GM10266 (cell line): Measurements from ENCODE around the gene TMEM240.

Source experiments
- DNase-seq: peaks from one replicate; pipeline ENCODE4 v3.0.0; 2012; ENCODE audit errors: extremely low spot score
- TF ChIP-seq, protein P1 (sequence below): IDR thresholded peaks from 2 replicates; pipeline ENCODE4 v1.5.1; 2012; ENCODE audit warnings: mild to moderate bottlenecking, low read depth; ENCODE audit not compliant: control insufficient read depth, insufficient read depth; ENCODE audit errors: missing control alignments

The TMEM240 gene

DNA sequence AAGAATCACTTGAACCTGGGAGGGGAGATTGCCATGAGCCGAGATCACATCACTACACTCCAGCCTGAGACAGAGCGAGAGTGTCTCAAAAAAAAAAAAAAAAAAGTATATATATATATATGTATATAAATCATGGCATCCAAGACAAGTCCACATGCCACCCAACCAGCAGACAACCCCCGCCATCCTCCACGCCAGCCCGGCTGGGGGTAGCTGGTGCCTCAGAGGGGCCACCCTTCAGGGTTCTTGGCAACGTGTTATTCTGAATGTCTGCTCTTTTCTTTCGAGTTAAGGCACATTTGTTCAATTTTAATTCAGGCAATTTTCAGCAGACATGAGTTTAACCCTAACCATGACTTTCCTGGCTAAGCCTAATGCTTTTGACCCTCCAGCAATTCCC lies 9.7 kb upstream of the TMEM240 start:
- no peak for DNase-seq
- TF ChIP-seq, protein P1, sequence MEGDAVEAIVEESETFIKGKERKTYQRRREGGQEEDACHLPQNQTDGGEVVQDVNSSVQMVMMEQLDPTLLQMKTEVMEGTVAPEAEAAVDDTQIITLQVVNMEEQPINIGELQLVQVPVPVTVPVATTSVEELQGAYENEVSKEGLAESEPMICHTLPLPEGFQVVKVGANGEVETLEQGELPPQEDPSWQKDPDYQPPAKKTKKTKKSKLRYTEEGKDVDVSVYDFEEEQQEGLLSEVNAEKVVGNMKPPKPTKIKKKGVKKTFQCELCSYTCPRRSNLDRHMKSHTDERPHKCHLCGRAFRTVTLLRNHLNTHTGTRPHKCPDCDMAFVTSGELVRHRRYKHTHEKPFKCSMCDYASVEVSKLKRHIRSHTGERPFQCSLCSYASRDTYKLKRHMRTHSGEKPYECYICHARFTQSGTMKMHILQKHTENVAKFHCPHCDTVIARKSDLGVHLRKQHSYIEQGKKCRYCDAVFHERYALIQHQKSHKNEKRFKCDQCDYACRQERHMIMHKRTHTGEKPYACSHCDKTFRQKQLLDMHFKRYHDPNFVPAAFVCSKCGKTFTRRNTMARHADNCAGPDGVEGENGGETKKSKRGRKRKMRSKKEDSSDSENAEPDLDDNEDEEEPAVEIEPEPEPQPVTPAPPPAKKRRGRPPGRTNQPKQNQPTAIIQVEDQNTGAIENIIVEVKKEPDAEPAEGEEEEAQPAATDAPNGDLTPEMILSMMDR: no peak

DNA sequence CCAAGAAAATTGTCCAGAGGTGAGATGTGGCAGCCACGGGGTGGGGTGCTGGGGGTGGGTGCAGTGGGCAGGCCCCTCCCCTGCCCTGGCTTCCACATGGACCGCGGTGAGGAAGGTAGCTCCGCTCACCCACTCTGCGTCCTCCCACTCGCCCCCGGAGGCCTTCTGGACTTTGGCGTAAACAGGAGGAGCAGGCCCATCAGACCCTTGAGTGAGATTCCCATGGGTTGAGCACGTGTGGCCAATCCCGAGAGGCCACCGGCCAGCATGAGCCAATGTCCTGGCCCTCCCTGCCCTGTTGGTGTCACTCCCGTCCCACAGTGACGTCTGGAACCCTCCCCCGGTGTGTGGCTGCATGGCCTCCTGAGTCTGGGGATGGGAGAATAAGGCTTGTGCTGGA lies 8.2 kb upstream of the TMEM240 start:
- no peak for DNase-seq
- TF ChIP-seq, protein P1: no peak

DNA sequence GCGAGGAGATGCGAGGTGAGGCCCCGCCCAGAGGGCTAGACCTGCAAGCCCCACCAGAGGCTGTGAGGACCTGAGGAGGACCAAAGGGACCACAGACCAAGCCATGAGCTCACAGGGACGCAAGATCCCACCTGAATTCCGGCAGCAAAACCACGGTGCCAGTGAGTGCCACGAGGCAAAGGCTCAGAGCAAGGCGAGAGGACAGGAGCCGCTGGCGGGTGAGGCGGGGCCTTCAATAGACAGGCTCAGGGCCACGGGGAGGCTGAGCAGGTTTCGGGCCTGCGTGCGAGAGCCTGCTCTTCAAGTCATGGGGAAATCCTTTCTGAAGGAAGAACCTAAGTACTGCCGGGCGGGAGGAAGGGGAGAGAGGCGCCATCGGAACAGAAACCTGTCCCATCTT lies 7.1 kb upstream of the TMEM240 start:
- no peak for DNase-seq
- TF ChIP-seq, protein P1: no peak

DNA sequence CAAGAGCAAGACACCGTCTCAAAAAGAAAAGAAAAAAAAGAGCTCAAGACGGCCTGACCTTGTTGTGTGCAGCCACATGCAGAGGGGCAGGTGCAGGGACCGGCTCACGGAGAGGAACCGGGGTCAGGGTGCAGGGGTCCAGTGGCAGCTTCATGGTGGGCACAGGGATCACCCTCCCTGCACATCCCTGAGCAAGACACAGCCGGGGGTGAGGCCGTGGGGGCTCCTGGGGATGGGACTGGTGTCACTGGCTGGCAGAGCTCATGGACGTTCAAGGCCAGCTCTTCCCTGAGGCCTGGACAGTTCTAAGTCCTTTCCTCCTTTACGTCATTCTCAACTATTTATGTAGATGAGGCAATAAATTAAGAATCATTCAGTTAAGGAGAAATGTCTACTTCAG lies 6.6 kb upstream of the TMEM240 start:
- TF ChIP-seq, protein P1: no peak
- no peak for DNase-seq

DNA sequence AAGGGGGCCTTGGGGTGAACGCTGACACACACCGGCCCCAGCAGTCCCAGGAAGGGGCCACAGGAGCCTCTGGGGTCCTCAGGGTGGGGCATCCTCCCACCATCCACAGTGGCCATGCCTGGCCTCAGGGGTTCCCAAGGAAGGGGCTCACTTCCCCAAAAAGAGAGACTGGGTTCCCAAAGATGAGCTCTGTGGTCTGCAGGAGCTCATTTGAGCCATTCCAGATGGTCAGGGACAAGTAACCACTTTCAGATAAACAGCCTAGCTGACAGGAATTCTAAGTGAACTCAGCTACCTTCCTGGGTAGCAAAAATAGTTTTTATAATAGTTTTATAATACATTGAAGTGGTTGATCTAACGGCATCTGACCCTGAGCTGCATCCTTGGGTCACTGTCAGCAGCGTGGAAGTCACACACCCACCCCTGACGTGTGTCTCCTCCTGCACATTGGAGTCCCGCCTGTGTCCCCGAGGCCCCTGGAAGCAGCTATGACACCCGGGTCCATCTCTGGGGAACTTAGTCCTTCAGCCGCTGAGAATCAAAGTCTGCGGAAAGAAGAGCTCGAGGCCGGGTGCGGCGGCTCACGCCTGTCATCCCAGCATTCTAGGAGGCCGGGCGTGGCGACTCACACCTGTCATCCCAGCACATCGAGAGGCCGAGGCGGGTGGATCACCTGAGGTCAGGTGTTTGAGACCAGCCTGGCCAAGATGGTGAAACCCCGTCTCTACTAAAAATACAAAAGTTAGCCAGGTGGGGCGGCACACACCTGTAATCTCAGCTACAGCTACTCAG lies 5.7 kb upstream of the TMEM240 start:
- TF ChIP-seq, protein P1: no peak
- no peak for DNase-seq

DNA sequence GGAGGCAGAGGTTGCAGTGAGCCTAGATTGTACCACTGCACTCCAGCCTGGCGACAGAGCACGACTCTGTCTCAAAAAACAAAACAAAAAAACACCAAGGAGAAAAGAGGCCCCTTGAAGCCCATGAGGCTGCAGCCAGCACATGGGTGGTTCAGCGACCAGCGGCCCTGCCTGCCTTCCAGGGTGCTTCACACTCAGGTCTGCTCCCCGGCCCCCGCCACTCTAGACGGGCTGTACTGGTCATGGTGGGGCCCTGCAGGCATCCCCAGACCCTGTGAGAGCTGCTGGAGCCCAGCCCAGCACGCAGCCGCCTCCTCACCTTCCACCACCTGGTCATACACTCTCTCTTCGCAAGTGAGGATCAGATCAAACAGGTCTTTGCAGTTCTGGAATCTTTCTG lies 4.1 kb upstream of the TMEM240 start:
- no peak for DNase-seq
- TF ChIP-seq, protein P1: no peak

DNA sequence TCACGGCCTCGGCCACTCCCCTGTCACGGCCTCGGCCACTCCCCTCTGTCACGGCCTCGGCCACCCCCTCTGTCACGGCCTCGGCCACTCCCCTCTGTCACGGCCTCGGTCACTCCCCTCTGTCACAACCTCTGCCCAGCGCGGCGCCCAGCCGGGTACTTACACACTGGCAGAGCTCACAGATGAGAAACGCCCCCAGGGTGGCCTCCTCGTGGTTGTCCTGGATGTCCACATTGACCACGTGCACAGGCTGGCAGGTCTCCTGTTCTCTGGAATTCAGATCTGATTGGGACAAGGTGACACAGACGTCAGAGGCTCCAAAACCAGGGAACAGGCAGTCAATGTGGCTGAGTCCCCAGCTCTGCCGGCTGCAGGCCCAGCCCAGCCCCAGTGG lies 3.3 kb upstream of the TMEM240 start:
- TF ChIP-seq, protein P1: no peak
- no peak for DNase-seq
